ENCODE data around the gene RPS6KB2. TPM values are rescaled to one million over a fixed set of nuclear protein-coding genes. Genes with fewer than 3 reads are reported as not detected.

Gene RPS6KB2
- total RNA-seq, 1 experiment from 2014 or later = 116 TPM

DNA sequence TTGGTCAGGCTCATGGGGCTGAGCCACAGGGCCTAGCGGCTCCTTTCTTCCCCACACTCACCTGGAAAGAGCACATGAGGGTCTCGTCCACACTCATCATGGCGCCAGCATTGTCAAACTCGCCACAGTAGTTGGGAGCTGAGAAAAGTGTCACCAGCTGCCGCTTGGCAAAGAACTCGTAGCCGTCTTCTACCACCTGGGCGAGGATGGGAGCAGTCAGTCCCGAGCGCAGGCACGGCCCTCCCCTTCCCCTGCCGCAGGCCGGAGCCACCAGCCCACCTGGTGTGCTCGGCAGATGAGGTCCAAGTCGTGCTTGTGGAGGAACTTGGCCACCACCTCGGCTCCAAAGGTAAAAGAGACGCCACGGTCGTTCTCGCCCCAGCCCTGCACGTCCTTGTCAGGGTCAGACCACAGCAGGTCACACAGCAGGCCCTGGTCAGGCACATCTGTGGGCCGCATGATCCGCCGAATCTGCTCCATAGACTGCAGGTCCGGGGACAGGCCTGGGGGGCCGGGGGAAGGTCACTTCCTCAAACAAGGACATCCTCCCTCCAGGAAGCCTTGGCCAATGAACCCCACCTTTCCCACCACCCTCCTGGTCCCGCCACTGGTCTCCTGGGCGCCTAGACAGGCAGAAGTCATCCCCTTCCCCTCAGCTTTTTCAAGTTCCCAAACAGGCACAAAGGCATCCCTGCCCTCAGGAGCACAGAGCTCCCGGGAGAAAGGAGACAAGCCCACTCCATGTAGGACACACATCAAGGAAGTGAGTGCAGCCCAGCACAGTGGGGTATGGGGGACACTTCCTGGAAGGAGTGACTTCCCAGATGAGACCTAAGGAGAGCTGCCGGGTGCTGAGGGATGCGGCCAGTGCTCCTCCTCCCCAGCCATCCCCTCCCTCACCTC, 29.4 kb upstream of the RPS6KB2 start:
- Mint-ChIP-seq H3K4me3 (ENCODE audit: unreplicated experiment) (peak overlapping the region; percentile 11), H3K9me3 (ENCODE audit: unreplicated experiment) (no peaks in the 10 kb centered on the region), H3K27me3 (ENCODE audit: insufficient read depth, unreplicated experiment) (no peaks in the 10 kb centered on the region), H3K4me1 (ENCODE audit: low read depth, unreplicated experiment) (peaks cover 8% of the 10 kb centered on the region), H3K27ac (ENCODE audit: unreplicated experiment) (no peak overlapping the region), H3K36me3 (ENCODE audit: insufficient read depth, unreplicated experiment) (peaks cover 67% of the 10 kb centered on the region)
- DNase-seq = no peak
- ChIA-PET POLR2A (interaction anchor here (0.6 kb wide), 1 partner anchor 25 kb away, joined by 4 read pairs; no protein-coding TSS in a partner anchor), CTCF (no interaction called here)
- H3K27me3 ChIP-seq (replicated peaks; ENCODE audit: control insufficient read depth, insufficient read depth, low read length) = no peaks in the 10 kb centered on the region
- H3K4me3 ChIP-seq (ENCODE audit: low read depth, low read length) = no peak overlapping the region
- TF ChIP-seq, protein P1, sequence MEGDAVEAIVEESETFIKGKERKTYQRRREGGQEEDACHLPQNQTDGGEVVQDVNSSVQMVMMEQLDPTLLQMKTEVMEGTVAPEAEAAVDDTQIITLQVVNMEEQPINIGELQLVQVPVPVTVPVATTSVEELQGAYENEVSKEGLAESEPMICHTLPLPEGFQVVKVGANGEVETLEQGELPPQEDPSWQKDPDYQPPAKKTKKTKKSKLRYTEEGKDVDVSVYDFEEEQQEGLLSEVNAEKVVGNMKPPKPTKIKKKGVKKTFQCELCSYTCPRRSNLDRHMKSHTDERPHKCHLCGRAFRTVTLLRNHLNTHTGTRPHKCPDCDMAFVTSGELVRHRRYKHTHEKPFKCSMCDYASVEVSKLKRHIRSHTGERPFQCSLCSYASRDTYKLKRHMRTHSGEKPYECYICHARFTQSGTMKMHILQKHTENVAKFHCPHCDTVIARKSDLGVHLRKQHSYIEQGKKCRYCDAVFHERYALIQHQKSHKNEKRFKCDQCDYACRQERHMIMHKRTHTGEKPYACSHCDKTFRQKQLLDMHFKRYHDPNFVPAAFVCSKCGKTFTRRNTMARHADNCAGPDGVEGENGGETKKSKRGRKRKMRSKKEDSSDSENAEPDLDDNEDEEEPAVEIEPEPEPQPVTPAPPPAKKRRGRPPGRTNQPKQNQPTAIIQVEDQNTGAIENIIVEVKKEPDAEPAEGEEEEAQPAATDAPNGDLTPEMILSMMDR (IDR thresholded peaks at IDR 0.05; ENCODE audit: insufficient read depth in 1 of 2, low read depth in 1 of 2, low read length in 1 of 2, severe bottlenecking in 1 of 2, unreplicated experiment in 1 of 2) = no peak
- peaks cover 18% of the 10 kb centered on the region for H3K36me3 ChIP-seq (ENCODE audit: control insufficient read depth, insufficient read depth, low read length)
- intact Hi-C loops (cut with micrococcal nuclease; ENCODE audit: unreplicated experiment) = no loop called here
- no peaks in the 10 kb centered on the region for H3K9me3 ChIP-seq
- peaks cover 14% of the 10 kb centered on the region for H3K4me1 ChIP-seq
- no TSS peak for BruUV-seq (replicated peaks)

DNA sequence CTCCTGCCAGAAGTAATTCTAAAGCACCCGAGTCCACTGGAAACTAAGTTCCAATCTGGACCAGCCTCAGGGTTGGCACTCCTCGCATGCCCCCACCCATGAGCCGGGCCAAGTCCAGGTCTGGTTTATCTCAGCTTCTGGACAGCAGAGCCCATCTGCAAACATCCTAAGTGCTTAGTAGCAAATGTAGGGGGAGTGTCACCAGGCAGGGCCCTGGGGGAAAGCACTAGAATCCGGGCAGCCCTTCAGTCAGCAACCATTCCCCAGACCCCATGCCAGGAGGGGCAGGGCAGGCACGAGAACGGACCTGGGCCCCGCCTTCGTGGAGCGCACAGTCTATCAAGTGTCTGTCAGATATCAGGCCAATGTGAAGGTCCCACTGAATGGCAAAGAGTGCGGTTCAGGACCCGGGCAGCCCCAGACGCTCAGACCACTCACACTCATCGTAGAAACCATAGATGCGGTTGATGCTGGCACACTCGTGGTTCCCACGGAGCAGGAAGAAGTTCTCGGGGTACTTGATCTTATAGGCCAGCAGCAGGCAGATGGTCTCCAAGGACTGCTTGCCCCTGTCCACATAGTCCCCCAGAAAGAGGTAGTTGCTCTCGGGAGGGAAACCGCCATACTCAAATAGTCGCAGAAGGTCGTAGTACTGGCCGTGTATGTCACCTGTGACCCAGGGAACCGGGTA, 27.9 kb upstream of the RPS6KB2 start:
- H3K4me3 ChIP-seq (ENCODE audit: low read depth, low read length) = peak overlapping the region; percentile 69
- BruUV-seq (replicated peaks) = no TSS peak
- peaks cover 8% of the 10 kb centered on the region for H3K4me1 Mint-ChIP-seq (ENCODE audit: low read depth, unreplicated experiment)
- peaks cover 14% of the 10 kb centered on the region for H3K4me1 ChIP-seq
- no peaks in the 10 kb centered on the region for H3K27me3 Mint-ChIP-seq (ENCODE audit: insufficient read depth, unreplicated experiment)
- POLR2A ChIA-PET = interaction anchor here (1.1 to 2.8 kb wide), 8 partner anchors 9 to 230 kb away, joined by 3 to 63 read pairs (median 9); partner anchors contain the start of genes NUDT8, POLD4, RAD9A and RPS6KB2
- no peaks in the 10 kb centered on the region for H3K9me3 ChIP-seq
- CTCF ChIA-PET = interaction anchor here (0.6 to 2.5 kb wide), 16 partner anchors 8 to 207 kb away, joined by 3 to 73 read pairs (median 16); partner anchors contain the start of genes AIP, CARNS1, CLCF1 and POLD4
- intact Hi-C loops (cut with micrococcal nuclease; ENCODE audit: unreplicated experiment) = loop anchor here (2.0 to 5.0 kb wide), 3 partner anchors 28 to 107 kb away; partner anchors contain the start of genes AIP, CDK2AP2, PITPNM1 and RPS6KB2
- H3K36me3 Mint-ChIP-seq (ENCODE audit: insufficient read depth, unreplicated experiment) = peaks cover 55% of the 10 kb centered on the region
- H3K4me3 Mint-ChIP-seq (ENCODE audit: unreplicated experiment) = peak overlapping the region; percentile 75
- no peaks in the 10 kb centered on the region for H3K9me3 Mint-ChIP-seq (ENCODE audit: unreplicated experiment)
- no peaks in the 10 kb centered on the region for H3K27me3 ChIP-seq (replicated peaks; ENCODE audit: control insufficient read depth, insufficient read depth, low read length)
- peaks cover 18% of the 10 kb centered on the region for H3K36me3 ChIP-seq (ENCODE audit: control insufficient read depth, insufficient read depth, low read length)
- H3K27ac Mint-ChIP-seq (ENCODE audit: unreplicated experiment) = peak overlapping the region; percentile 74
- TF ChIP-seq, protein P1 (IDR thresholded peaks at IDR 0.05; ENCODE audit: insufficient read depth in 1 of 2, low read depth in 1 of 2, low read length in 1 of 2, severe bottlenecking in 1 of 2, unreplicated experiment in 1 of 2) = no peak
- DNase-seq = no peak
